Right lobe of liver (tissue), 4 donors: ENCODE data around the gene SLC25A38.

ENCODE experiments used
- CTCF ChIP-seq, 4 donors: fragments of 200-600 bp in 3 of 4; fragments of 450-650 bp in 1 of 4; IDR thresholded peaks; one replicate each; pipeline versions ENCODE4 v1.5.1 to v1.8.0; 2016 to 2022; ENCODE audit warnings: antibody characterized with exemption in 4 of 4, mild to moderate bottlenecking in 2 of 4
- POLR2A ChIP-seq: fragments of 450-650 bp; IDR thresholded peaks from one replicate; pipeline ENCODE4 v1.6.1; 2017; ENCODE audit warnings: antibody characterized with exemption, mild to moderate bottlenecking
- donor health status: DM: no; HTN: no; CAD: no.
- donor health status: DM: no; HTN: no; CAD: no.
- donor health status: DM: no; HTN: yes; CAD: no.

GRCh38 chr3:39346785-39347585 lies 36.2 kb upstream of the SLC25A38 start:
- no peak for TF ChIP-seq CTCF (IDR thresholded peaks at IDR 0.05)
- no peak for TF ChIP-seq POLR2A
